ENCODE results near the gene ZBTB7A.

Gene ZBTB7A

GRCh38 chr19:4016486-4016885 lies 50.2 kb downstream of the ZBTB7A start:
- Histone ChIP-seq H3K27ac (replicated peaks; ENCODE audit: low read length) (no peak overlapping the region), H3K79me1 (ENCODE audit: low read depth, low read length) (peaks cover 45% of the 10 kb centered on the region), H2AFZ (ENCODE audit: low read length) (no peak overlapping the region), H3K9me3 (replicated peaks in 1 of 2; ENCODE audit: control insufficient read depth in 2 of 2, insufficient read depth in 1 of 2, low read depth in 1 of 2, low read length in 2 of 2) (no peaks in the 10 kb centered on the region), H2BK15ac (ENCODE audit: low read length) (no peak overlapping the region), H3K36me3 (replicated peaks in 1 of 2; ENCODE audit: control insufficient read depth in 2 of 2, insufficient read depth in 2 of 2, low read length in 2 of 2) (peaks cover 40 to 84% of the 10 kb centered on the region in 2 donors), H3K23ac (ENCODE audit: low read depth, low read length, poor library complexity) (peak overlapping the region; percentile 43), H4K8ac (ENCODE audit: low read depth, low read length) (no peak overlapping the region), H3K4me1 (ENCODE audit: control insufficient read depth in 2 of 2, insufficient read depth in 1 of 2, low read depth in 1 of 2, low read length in 2 of 2) (no peaks in the 10 kb centered on the region), H2BK5ac (ENCODE audit: low read length) (no peak overlapping the region), H3K18ac (ENCODE audit: low read length) (no peak overlapping the region), H4K91ac (ENCODE audit: low read depth, low read length, poor library complexity) (no peak overlapping the region), H2BK120ac (ENCODE audit: low read depth, low read length) (no peak overlapping the region), H3K9ac (ENCODE audit: low read depth, low read length, poor library complexity) (peak overlapping the region; percentile 30), H2BK12ac (ENCODE audit: low read length) (peak overlapping the region; percentile 46), H3K4me3 (ENCODE audit: low read length in 2 of 2) (no peak overlapping the region), H3K4ac (ENCODE audit: low read length) (no peak overlapping the region), H3K4me2 (ENCODE audit: insufficient read depth, low read length, poor library complexity, severe bottlenecking) (no peak overlapping the region), H3K14ac (ENCODE audit: low read length) (no peak overlapping the region), H2AK5ac (ENCODE audit: low read depth, low read length) (no peak overlapping the region), H3K27me3 (ENCODE audit: control insufficient read depth in 3 of 3, insufficient read depth in 3 of 3, low read depth in 1 of 3, low read length in 3 of 3) (no peaks in the 10 kb centered on the region)
- WGBS, 2 donors (ENCODE audit: extremely low coverage in 2 of 2, insufficient read length in 2 of 2, insufficient replicate concordance in 1 of 2) = no CpG with 5 or more reads among the region's 12 CpGs
- DNase-seq (ENCODE audit: low spot score) = no peak

- WGBS, 2 donors (ENCODE audit: extremely low coverage in 2 of 2, insufficient read length in 2 of 2, insufficient replicate concordance in 1 of 2) = no CpG with 5 or more reads among the region's 37 CpGs
- Histone ChIP-seq H2BK12ac (ENCODE audit: low read length) (peak overlapping the region; percentile 46), H3K27me3 (ENCODE audit: control insufficient read depth in 3 of 3, insufficient read depth in 3 of 3, low read depth in 1 of 3, low read length in 3 of 3) (no peaks in the 10 kb centered on the region), H3K27ac (replicated peaks; ENCODE audit: low read length) (no peak overlapping the region), H3K79me1 (ENCODE audit: low read depth, low read length) (peaks cover 49% of the 10 kb centered on the region), H3K4me3 (ENCODE audit: low read length in 2 of 2) (no peak overlapping the region), H3K14ac (ENCODE audit: low read length) (no peak overlapping the region), H3K23ac (ENCODE audit: low read depth, low read length, poor library complexity) (no peak overlapping the region), H3K18ac (ENCODE audit: low read length) (no peak overlapping the region), H2AK5ac (ENCODE audit: low read depth, low read length) (no peak overlapping the region), H3K9ac (ENCODE audit: low read depth, low read length, poor library complexity) (peak overlapping the region; percentile 0), H4K91ac (ENCODE audit: low read depth, low read length, poor library complexity) (no peak overlapping the region), H2BK15ac (ENCODE audit: low read length) (no peak overlapping the region), H3K4ac (ENCODE audit: low read length) (no peak overlapping the region), H3K36me3 (replicated peaks in 1 of 2; ENCODE audit: control insufficient read depth in 2 of 2, insufficient read depth in 2 of 2, low read length in 2 of 2) (peaks cover 38 to 83% of the 10 kb centered on the region in 2 donors), H3K9me3 (replicated peaks in 1 of 2; ENCODE audit: control insufficient read depth in 2 of 2, insufficient read depth in 1 of 2, low read depth in 1 of 2, low read length in 2 of 2) (no peaks in the 10 kb centered on the region), H2AFZ (ENCODE audit: low read length) (no peak overlapping the region), H2BK120ac (ENCODE audit: low read depth, low read length) (no peak overlapping the region), H2BK5ac (ENCODE audit: low read length) (no peak overlapping the region), H4K8ac (ENCODE audit: low read depth, low read length) (no peak overlapping the region), H3K4me1 (ENCODE audit: control insufficient read depth in 2 of 2, insufficient read depth in 1 of 2, low read depth in 1 of 2, low read length in 2 of 2) (no peaks in the 10 kb centered on the region), H3K4me2 (ENCODE audit: insufficient read depth, low read length, poor library complexity, severe bottlenecking) (no peak overlapping the region)
- DNase-seq (ENCODE audit: low spot score) = no peak
Observed at GRCh38 chr19:4015705-4016402, 50.8 kb downstream of the ZBTB7A start.

- H3K9me3 ChIP-seq (replicated peaks in 1 of 2; ENCODE audit: control insufficient read depth in 2 of 2, insufficient read depth in 1 of 2, low read depth in 1 of 2, low read length in 2 of 2) = no peaks in the 10 kb centered on the region
- no peak overlapping the region for H3K4me2 ChIP-seq (ENCODE audit: insufficient read depth, low read length, poor library complexity, severe bottlenecking)
- no peak overlapping the region for H2BK120ac ChIP-seq (ENCODE audit: low read depth, low read length)
- H2BK5ac ChIP-seq (ENCODE audit: low read length) = peak overlapping the region; percentile 82
- no peak overlapping the region for H3K23ac ChIP-seq (ENCODE audit: low read depth, low read length, poor library complexity)
- no peak overlapping the region for H3K4me3 ChIP-seq (ENCODE audit: low read length in 2 of 2)
- no peak overlapping the region for H3K27ac ChIP-seq (replicated peaks; ENCODE audit: low read length)
- no CpG with 5 or more reads among the region's 25 CpGs for WGBS, 2 donors (ENCODE audit: extremely low coverage in 2 of 2, insufficient read length in 2 of 2, insufficient replicate concordance in 1 of 2)
- no peak overlapping the region for H2AK5ac ChIP-seq (ENCODE audit: low read depth, low read length)
- DNase-seq (ENCODE audit: low spot score) = no peak
- no peak overlapping the region for H2BK15ac ChIP-seq (ENCODE audit: low read length)
- H3K9ac ChIP-seq (ENCODE audit: low read depth, low read length, poor library complexity) = peak overlapping the region; percentile 63
- H3K18ac ChIP-seq (ENCODE audit: low read length) = no peak overlapping the region
- H3K79me1 ChIP-seq (ENCODE audit: low read depth, low read length) = peaks cover 58% of the 10 kb centered on the region
- H3K4ac ChIP-seq (ENCODE audit: low read length) = no peak overlapping the region
- peaks cover 35 to 84% of the 10 kb centered on the region in 2 donors for H3K36me3 ChIP-seq (replicated peaks in 1 of 2; ENCODE audit: control insufficient read depth in 2 of 2, insufficient read depth in 2 of 2, low read length in 2 of 2)
- H4K8ac ChIP-seq (ENCODE audit: low read depth, low read length) = no peak overlapping the region
- no peaks in the 10 kb centered on the region for H3K27me3 ChIP-seq (ENCODE audit: control insufficient read depth in 3 of 3, insufficient read depth in 3 of 3, low read depth in 1 of 3, low read length in 3 of 3)
- H3K14ac ChIP-seq (ENCODE audit: low read length) = no peak overlapping the region
- H4K91ac ChIP-seq (ENCODE audit: low read depth, low read length, poor library complexity) = no peak overlapping the region
- no peaks in the 10 kb centered on the region for H3K4me1 ChIP-seq (ENCODE audit: control insufficient read depth in 2 of 2, insufficient read depth in 1 of 2, low read depth in 1 of 2, low read length in 2 of 2)
- H2BK12ac ChIP-seq (ENCODE audit: low read length) = no peak overlapping the region
- no peak overlapping the region for H2AFZ ChIP-seq (ENCODE audit: low read length)
Observed at GRCh38 chr19:4014541-4015491, 51.9 kb downstream of the ZBTB7A start.
